Measurements from ENCODE around the gene LRRC4. TPM values are rescaled to one million over a fixed set of nuclear protein-coding genes. Genes with fewer than 3 reads are reported as not detected.

The LRRC4 gene
- total RNA-seq, 1 donor from 2014 or later, result 3.8 TPM

- peak; percentile 44 for DNase-seq (ENCODE audit: low spot score)
Observed at GRCh38 chr7:128031901-128032604, 816 bp upstream of the LRRC4 start.

- no peak for DNase-seq (ENCODE audit: low spot score)
Observed at GRCh38 chr7:128030263-128030653, 979 bp downstream of the LRRC4 start.

GRCh38 chr7:128029405-128029995, 1.7 kb downstream of the LRRC4 start:
- no peak for DNase-seq (ENCODE audit: low spot score)

DNA sequence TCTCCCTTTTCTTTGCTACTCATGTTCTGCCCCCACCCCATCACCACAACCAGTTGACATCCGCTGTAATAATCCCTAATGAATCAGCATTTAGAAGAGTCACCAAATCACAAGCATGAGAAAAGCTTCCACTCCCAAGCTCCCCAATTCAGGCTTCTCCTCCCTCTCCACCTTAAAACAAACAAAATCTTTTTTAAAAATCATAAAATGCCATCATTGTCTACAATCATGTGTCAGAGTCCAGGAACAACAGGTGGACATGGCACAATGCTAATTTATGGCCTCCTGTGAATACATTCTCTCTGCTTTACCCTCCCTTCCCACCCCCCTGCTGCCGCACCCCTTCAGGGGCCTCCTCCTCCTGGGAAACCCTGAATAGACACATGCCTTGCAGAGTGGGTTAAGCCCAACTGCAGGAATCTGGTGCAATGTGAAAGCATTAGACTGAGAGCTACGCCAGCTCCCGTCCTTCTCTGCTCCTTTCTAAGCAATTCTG, 3.7 kb downstream of the LRRC4 start:
- DNase-seq (ENCODE audit: low spot score), result no peak

GRCh38 chr7:128026551-128026950, 4.7 kb downstream of the LRRC4 start:
- DNase-seq (ENCODE audit: low spot score), result no peak

DNA sequence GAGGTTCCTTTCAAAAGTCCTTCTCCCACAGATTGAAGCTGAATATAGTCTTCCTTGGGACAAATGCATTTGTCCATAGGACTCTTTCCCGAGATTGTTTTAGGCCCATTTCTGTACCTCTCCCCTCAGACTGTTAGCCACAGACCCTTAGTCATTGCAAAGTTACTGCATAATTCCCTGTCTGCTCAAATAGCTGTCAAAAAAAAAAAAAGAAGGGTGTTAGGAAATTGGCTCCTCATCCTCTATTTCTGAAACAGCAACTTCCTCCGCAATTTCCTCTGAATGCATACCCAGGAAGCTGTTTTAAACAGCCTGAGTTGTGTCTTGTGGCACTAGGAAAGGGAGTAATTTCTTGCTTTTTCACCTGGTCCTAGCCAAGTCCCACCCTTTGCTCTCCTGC, 5.4 kb downstream of the LRRC4 start:
- no peak for DNase-seq (ENCODE audit: low spot score)

DNA sequence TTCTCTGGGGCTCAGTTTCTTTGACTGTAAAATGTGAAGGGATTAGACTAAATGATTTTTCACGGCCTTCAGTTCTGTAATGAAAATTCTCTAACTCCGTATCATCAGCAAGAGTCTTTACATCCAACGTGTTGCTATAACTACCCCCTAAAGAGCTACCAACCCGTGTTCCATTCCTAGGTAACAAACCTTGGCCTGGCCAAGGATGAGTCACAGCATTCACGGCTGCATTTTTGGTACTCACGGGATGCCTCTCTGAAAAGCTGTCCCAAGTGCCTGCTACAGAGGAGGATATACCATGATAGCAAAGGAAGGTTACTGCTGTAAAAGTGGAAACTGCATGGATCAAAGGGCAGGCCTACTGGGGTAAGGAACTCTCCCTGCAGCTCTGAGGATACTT, 5.9 kb downstream of the LRRC4 start:
- no peak for DNase-seq (ENCODE audit: low spot score)

DNA sequence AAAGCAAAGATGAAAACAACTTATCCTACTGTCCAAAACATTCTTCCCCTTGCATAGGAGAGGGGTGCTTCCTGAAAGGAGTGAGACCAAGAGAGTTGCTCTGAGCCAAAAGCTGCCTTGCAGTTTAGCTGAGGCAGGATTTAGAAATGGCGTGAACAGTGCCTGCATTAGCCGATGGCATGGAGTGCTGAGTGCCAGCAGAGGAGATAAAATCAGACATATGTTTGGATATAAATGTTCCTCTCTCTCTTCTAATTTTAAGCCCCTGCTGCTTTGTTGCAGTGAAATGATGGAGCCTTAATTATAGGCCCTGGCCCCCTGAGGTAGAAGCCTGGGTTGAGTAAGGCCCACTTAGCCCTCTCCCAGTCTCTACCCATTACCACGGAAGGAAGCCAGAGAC, 7.1 kb downstream of the LRRC4 start:
- no peak for DNase-seq (ENCODE audit: low spot score)

DNA sequence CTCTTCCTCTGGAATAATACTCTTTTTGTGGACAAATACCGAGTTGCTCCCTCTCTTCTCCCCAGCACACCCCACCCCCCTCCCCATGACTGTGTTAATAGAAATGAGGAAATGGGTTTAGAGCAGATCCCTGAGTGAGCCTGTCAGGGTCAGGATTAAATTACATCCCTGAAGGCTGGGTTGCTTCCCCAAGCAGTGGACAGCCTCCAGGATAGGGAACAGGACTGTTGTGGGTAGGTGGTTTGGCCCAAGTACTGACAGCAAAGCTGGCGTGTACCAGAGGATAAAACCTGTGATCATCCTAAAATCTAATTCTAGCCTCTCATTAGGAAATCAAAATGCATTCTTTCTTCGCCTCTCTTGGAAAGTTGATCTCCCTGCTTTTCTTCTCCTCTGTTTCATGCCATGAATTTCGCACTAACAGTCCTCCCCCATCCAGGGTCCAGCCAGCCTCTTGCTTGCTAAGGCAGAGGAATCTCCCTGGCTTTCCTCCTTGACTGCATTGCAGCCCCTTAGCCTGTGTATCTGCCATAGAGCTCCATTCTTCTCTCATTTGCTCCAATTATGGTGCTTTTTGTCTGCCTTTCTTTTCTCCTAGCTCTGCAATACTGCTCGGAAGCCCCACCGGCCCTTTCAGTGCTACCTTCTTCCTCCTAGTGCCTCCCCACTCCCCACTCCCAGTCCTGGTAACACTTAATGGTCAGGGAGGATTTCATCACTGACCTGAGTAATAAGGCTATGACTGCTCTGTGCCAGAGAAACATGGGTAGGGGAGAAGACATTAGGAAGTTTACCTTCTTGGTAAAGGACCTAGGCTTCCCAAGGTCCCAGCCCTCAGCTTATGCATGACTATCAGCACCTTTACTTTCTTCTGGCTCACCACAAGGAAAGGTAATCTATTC, 8.4 kb downstream of the LRRC4 start:
- no peak for DNase-seq (ENCODE audit: low spot score)

DNA sequence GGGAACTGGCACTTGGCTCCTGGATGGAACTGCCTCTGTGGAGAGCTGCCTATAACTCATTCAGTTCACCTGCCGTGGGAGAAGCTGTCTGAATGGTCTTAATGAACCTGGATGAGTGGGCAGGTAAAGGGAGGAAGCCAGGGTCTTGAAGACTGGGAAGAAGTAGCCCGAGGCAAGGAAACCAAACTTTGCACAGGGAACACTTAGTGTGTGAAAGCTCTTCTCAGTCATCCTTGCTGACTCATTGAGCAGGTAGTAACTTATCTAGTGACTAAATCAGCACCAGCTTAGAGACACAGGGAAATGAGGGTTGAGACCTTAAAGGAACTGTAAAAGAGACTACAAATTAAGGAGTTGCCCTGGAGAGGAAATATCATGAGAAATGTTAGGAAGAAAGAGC, 9.9 kb downstream of the LRRC4 start:
- DNase-seq (ENCODE audit: low spot score), result no peak

DNA sequence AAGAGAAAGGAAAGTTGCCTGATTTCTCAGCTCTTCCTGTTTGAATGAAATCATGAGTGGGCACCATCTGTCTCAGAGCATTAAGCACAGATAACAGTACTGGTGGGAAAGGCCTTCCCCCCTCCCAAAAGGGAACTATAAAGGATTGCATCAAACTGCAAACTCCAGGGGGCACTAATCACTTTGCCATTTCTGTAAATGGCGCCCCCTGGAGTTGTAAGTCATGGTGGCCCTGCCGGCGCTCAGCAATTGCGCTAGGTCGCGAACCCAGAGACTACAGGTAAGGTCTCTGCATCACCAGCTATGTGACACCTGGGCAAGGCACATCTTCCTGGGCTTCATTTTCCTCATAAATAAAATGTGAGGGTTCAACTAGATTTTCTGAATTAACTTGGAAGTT, 11.1 kb downstream of the LRRC4 start:
- no peak for DNase-seq (ENCODE audit: low spot score)

DNA sequence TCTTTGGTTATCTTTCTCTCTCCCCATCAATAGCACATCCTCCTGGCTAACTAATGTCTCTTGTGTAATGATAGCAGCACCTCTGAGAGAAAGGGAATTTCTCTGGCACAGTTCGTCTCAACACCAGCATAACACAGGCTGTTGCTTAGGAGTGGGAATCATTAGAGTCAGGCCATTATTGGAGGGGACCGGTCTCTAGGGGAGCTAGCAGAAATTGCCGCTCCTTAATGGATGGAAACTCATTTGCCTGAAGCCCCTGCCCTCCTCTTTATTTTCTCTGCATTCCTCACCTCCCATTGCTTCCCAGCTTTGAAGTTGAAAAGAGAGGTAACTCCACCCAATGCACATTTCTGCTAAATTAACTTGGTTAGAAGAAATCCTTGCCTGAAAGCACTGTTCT, 11.9 kb downstream of the LRRC4 start:
- no peak for DNase-seq (ENCODE audit: low spot score)

GRCh38 chr7:128017862-128018845, 13.1 kb downstream of the LRRC4 start:
- DNase-seq (ENCODE audit: low spot score), result no peak

DNA sequence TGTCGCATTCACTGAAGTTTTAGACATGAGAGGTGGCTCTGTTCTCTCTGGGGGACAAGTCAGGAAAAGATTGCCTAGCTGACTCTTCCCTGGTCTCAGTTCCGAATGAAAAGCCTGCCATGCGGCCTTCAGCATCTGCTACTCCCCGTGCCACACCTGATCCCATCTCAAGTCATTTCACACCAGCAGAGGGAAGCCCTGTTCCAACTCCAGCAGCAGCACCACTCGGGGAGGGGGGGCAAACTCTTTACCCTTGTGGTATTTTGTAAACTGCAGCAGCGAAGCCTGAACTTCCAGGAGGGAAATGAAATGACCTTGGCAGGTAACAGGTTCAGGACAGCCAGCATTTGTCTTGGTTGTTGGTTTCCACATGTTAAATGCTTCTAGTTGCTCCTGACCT, 13.8 kb downstream of the LRRC4 start:
- DNase-seq (ENCODE audit: low spot score), result no peak

DNA sequence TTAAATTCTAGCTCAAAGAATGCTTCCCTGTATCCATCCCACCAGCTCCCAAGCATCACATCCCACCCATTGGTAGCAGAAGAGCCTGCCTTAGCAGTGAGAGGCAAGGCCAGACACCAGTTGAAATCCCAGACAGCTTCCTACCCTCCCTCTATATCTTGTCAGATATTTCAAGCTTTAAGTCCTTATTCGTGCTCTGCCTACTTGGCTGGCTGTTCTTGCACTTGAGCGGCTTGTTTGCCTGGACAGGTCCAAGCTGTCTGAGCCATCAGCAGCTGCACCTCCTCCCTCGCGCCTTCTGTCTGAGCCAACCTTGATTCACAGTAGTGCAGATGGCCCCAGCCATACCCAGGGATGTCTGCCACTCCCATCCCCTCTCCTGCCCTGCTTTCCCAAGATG, 16.4 kb downstream of the LRRC4 start:
- no peak for DNase-seq (ENCODE audit: low spot score)

DNA sequence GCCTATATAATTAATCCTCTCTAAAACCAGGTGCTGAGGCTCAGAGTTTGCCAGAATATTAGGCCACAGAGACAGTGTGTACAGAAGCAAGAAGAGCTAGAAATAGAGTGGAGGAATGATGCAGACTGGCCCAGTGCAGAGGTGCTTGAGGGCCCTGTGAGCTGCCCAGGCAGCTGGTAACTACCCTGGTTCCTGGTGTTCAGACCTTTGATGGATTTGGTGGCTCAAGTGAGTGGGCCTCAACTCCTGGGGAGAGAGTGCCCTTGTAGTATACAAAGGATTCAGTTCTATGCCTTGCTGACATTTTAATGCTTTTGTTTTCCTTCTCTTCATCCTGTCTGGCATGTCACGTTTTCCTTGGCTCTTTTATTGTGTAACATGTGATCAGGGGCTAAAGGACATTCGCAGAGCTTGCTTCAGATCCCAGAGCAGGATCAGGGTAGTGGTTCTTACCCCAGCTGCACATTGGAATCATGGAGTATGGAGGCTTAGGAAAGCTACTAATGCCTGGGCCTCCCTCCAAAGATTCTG, 20.0 kb downstream of the LRRC4 start:
- DNase-seq (ENCODE audit: low spot score), result no peak

GRCh38 chr7:128010391-128011127, 20.7 kb downstream of the LRRC4 start:
- no peak for DNase-seq (ENCODE audit: low spot score)

DNA sequence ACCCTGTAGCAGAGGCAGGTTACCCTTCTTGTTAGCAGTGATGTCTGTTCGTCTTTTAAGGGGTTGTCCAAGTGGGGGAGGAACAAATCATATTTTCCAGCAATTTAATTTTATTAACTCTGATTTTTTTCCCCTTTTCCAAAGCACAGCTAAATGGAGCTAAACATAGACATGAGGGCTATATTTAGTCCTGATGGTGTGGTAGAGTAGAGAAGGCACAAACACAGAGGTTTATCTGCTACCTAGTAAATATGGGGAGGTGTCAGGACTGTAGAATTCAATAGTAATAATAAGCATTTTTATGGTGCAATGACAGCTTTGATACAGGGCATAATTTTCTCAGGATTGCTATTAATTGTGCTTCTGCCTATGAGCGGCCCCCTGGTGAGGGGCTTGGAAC, 22.5 kb downstream of the LRRC4 start:
- DNase-seq (ENCODE audit: low spot score), result no peak

GRCh38 chr7:128008141-128008540, 23.1 kb downstream of the LRRC4 start:
- no peak for DNase-seq (ENCODE audit: low spot score)

DNA sequence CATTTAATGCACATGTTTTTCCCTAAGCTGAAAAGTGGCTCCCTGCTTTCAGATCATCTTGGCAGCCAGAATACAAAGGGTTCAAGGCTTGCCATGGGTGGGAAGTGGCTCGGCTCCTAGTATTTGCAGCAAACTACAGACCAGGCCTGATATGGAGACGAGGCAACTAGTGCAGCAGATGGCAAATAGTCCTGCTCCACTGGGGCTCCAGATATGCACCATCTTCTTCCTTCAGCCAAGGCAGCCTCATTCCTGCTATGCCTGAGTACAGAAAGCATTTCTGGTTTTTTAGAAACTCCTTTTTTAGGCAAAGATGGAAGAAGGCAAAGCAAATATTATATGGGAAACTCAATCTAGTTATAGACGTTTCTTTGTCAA, 23.9 kb downstream of the LRRC4 start:
- DNase-seq (ENCODE audit: low spot score), result no peak

Data from mucosa of gallbladder (tissue), 1 donor.